ENCODE results near the gene TTC39A. TPM values are rescaled to one million over a fixed set of nuclear protein-coding genes. Genes with fewer than 3 reads are reported as not detected.
"Not testable (repeated sequence)": the region's sequence is repeated elsewhere in the genome, so short reads cannot be mapped to it uniquely, and the experiment has no call there.

TTC39A gene
- total RNA-seq, 1 experiment from 2014 or later: 15.4 TPM

GRCh38 chr1:51325391-51325790, 5.0 kb downstream of the TTC39A start (continued):
- TF ChIP-seq, protein P1, sequence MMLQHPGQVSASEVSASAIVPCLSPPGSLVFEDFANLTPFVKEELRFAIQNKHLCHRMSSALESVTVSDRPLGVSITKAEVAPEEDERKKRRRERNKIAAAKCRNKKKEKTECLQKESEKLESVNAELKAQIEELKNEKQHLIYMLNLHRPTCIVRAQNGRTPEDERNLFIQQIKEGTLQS (IDR thresholded peaks at IDR 0.05): no peak
- TF ChIP-seq, protein P2, sequence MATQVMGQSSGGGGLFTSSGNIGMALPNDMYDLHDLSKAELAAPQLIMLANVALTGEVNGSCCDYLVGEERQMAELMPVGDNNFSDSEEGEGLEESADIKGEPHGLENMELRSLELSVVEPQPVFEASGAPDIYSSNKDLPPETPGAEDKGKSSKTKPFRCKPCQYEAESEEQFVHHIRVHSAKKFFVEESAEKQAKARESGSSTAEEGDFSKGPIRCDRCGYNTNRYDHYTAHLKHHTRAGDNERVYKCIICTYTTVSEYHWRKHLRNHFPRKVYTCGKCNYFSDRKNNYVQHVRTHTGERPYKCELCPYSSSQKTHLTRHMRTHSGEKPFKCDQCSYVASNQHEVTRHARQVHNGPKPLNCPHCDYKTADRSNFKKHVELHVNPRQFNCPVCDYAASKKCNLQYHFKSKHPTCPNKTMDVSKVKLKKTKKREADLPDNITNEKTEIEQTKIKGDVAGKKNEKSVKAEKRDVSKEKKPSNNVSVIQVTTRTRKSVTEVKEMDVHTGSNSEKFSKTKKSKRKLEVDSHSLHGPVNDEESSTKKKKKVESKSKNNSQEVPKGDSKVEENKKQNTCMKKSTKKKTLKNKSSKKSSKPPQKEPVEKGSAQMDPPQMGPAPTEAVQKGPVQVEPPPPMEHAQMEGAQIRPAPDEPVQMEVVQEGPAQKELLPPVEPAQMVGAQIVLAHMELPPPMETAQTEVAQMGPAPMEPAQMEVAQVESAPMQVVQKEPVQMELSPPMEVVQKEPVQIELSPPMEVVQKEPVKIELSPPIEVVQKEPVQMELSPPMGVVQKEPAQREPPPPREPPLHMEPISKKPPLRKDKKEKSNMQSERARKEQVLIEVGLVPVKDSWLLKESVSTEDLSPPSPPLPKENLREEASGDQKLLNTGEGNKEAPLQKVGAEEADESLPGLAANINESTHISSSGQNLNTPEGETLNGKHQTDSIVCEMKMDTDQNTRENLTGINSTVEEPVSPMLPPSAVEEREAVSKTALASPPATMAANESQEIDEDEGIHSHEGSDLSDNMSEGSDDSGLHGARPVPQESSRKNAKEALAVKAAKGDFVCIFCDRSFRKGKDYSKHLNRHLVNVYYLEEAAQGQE (IDR thresholded peaks at IDR 0.05; ENCODE audit: low read depth): no peak
- TF ChIP-seq CBX3 (IDR thresholded peaks at IDR 0.05; ENCODE audit: low read depth) (no peak), EZH2 (IDR thresholded peaks at IDR 0.05) (no peak)

DNA sequence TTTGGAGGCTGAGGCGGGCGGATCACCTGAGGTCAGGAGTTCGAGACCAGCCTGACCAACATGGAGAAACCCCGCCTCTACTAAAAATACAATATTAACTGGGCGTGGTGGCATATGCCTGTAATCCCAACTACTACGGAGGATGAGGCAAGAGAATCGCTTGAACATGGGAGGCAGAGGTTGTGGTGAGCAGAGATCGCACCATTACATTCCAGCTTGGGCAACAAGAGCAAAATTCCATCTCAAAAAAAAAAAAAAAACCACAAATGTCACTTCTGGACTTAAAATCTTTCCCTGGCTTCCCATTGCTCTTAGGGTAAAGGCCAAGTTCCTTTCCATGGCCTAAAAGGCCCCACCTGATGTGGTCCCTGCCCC, 5.4 kb downstream of the TTC39A start:
- H3K27ac ChIP-seq (ENCODE audit: low read depth, low read length); H2AFZ ChIP-seq (ENCODE audit: low read depth, low read length, poor library complexity, severe bottlenecking); H3K9ac ChIP-seq (ENCODE audit: low read length); POLR2A ChIA-PET; RAD21 ChIA-PET (ENCODE audit: low non-redundant PET in 1 of 2, low total read pairs in 2 of 2, uncharacterized antibody in 2 of 2, unreplicated experiment in 2 of 2); DNase-seq (ENCODE audit: low read depth, low spot score); H3K9me3 ChIP-seq (ENCODE audit: control insufficient read depth in 1 of 2, insufficient read depth in 1 of 2, low read depth in 1 of 2, low read length in 2 of 2); intact Hi-C loops (cut with micrococcal nuclease); BruUV-seq (replicated peaks); H3K79me2 ChIP-seq (ENCODE audit: insufficient read depth, low read length); H3K36me3 ChIP-seq (ENCODE audit: control insufficient read depth in 1 of 2, insufficient read depth in 2 of 2, low read length in 2 of 2); H3K27me3 ChIP-seq (ENCODE audit: insufficient read depth, low read length); ATAC-seq; H3K9me2 ChIP-seq (ENCODE audit: insufficient read depth); H4K20me1 ChIP-seq (ENCODE audit: insufficient read depth); CTCF ChIA-PET; H3K4me3 ChIP-seq (replicated peaks in 1 of 2; ENCODE audit: low read depth in 1 of 2, low read length in 2 of 2): not testable (repeated sequence)
- Histone ChIP-seq H3K4me1 (ENCODE audit: control insufficient read depth in 1 of 2, insufficient read depth in 2 of 2, low read length in 2 of 2) (peaks cover 5 to 26% of the 10 kb centered on the region in 2 experiments; a peak in 3 of 4 replicates), H3K4me2 (ENCODE audit: low read length) (peak overlapping the region; percentile 21; the same call in 1 of the 2 replicates)
